HTERT RPE-1 (cell line): Measurements from ENCODE around the gene CSNK1A1.
"Not testable (repeated sequence)": the region's sequence is repeated elsewhere in the genome, so short reads cannot be mapped to it uniquely, and the experiment has no call there.

Experiments
- in situ Hi-C: fragments of 300-500 bp; cut with MboI; formaldehyde crosslinking; loops from 4 replicates; pipeline ENCODE4 v1.14.3; 2020; ENCODE audit warnings: low sequenced_read_pairs

CSNK1A1 gene

GRCh38 chr5:149551227-149552037 is at the start of gene CSNK1A1:
Gene CSNK1A1, minus strand, starts transcription at chr5:149551439. Its CDS starts 475 bp downstream, at chr5:149550964.
- in situ Hi-C loops = no loop called here

DNA sequence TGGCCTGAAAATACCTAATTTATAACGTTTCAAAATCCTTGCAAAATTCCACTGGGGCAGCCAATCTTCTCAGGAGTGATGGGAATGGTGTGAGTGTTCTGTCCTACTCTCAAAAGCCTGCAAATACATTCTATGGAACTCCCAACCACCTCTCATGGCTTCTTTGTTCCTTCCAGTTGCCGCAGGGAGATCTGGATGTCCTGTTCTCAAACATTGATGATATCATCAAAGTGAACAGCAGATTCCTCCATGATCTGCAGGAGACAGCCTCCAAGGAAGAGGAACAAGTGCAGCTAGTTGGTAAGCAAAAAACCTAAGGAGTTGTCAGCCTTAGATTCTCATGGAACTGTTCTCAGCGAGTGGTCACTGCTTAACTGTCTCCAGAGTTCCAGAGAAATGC is 49.7 kb upstream of the CSNK1A1 start:
- in situ Hi-C loops = no loop called here

DNA sequence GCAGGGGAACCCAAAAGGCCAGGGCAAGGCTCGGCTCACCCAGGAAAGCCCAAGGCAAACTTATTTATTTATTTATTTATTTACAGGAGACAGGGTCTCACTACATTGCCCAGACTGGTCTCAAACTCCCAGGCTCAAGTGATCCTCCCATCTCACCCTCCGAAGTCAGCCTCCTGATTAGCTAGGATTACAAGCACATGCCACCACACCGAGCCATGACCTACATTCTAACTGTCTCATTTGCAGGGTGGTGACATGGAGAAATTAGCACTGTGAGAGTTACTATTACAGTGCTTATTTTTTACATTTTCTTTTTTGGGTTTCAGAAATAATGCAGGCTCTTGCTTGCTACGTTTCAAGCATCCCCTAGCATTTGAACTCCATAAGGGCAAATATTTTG is 48.1 kb upstream of the CSNK1A1 start:
- in situ Hi-C loops = no loop called here

GRCh38 chr5:149598966-149599365 is 47.7 kb upstream of the CSNK1A1 start:
- in situ Hi-C loops = no loop called here

DNA sequence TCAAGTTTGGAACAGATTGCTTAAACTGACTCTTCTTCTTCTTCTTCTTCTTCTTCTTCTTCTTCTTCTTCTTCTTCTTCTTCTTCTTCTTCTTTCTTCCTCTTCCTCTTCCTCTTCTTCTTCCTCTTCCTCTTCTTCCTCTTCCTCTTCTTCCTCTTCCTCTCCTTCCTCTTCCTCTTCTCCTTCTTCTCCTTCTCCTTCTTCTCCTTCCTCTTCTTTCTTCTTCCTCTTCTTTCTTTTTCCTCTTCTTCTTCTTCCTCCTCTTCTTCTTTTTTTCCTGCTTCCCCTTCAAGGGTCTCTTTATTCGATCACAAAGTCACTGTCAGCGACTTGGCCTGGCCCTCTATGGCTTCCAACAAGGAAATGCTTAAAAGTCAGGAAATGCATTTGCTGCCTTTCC is 47.0 kb upstream of the CSNK1A1 start:
- in situ Hi-C loops = not testable (repeated sequence)

DNA sequence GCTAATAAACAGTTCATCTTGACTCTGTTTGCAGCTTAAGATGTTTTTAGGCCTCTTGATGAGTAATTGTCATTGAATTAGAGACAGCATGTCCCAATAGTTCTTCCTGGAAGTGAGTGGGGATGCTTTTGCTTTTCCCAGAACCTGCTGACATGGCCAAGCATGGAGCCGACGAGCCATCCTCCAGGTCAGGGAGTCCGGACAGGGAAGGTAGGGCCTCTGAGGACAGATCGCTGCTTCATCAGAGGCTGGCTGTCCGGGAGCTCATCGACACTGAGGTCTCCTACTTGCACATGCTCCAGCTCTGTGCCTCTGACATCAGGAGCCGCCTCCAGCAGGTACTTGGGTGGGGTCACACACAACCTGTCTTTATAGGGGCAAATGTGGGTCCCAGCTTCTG is 46.4 kb upstream of the CSNK1A1 start:
- in situ Hi-C loops = no loop called here

GRCh38 chr5:149596712-149597111 is 45.5 kb upstream of the CSNK1A1 start:
- in situ Hi-C loops = no loop called here

DNA sequence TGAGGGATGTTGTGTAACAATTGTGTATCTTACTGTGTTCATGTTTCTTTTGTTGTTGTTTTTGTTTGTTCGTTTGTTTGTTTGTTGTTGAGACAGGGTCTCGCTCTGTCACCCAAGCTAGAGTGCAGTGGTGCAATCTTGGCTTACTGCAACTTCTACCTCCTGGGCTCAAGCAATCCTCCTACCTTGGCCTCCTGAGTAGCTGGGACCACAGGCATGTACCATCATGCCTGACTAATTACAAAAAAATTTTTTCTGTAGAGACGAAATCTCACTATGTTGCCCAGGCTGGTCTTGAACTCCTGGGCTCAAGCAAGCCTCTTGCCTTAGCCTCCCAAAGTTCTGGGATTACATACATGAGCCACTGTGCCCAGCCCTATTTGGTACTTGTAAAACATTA is 43.9 kb upstream of the CSNK1A1 start:
- in situ Hi-C loops = not testable (repeated sequence)

DNA sequence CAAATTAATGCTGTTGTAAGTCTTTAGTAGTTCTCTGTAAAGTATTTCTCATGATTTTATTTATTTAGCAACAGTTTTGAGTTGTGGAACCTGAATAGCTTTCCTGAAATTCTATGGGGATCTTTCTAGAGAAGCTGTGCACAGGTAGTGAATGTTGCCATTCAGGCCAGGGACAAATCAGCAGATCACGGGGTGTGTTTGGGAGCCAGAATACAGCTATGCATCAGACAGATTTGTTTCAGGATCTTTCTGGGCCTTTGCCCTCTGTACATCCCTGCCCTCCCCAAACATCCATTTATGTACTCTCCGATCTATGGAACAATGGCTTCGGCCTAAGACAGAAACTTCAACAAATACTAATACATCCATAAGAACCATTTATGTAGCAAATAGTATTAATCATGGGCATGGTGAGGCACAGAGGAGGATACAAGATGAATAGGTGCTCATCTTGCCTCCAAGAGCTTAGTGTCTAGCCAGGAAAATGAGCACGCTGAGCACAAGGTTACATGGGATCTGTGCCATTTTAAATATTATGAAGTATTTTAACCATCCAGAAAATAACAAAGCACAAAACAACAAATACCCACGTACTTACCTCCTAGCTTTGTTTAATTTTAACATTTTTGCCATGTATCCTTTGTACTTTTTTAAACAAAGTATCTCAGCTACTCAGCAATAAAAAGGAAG is 43.1 kb upstream of the CSNK1A1 start:
- in situ Hi-C loops = no loop called here

GRCh38 chr5:149593370-149593769 is 42.1 kb upstream of the CSNK1A1 start:
- in situ Hi-C loops = no loop called here

DNA sequence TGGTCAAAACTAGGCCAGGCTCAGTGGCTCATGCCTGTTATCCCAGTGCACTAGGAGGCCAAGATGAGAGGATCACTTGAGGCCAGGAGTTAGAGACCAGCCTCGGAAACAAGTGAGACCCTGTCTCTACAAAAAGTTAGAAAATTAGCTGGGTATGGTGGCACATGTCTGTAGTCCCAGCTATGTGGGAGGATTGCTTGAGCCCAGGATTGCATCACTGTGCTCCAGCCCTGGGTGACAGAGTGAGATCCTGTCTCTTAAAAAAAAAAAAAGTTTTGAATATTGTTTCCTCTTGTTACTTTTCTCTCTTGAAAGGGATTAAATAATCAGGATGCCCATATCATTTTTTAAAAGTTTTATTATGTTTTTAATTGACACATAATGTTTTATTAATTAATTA is 37.7 kb upstream of the CSNK1A1 start:
- in situ Hi-C loops = no loop called here

- in situ Hi-C loops = no loop called here
Observed at GRCh38 chr5:149586708-149587318, 35.6 kb upstream of the CSNK1A1 start.

- in situ Hi-C loops = no loop called here
Observed at GRCh38 chr5:149585910-149586309, 34.7 kb upstream of the CSNK1A1 start.

- in situ Hi-C loops = no loop called here
Observed at GRCh38 chr5:149584121-149584520, 32.9 kb upstream of the CSNK1A1 start.

DNA sequence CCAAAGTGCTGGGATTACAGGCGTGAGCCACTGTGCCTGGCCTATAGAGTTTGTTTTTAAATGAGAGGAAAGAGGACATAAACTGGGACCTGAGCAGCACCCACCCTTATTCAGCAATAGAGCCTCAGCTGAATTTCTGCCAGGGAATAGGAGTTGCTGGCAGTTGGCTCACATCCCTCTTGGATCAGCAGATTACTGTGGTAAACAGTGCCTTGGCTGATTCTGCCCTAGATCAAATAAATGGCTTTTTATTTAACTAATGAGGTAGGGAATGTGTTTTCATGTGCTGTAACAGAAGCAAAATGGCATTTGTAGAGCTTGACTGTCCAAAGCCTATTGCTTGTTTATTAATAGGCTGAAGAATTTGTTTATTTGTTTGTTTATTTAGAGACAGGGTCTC is 32.2 kb upstream of the CSNK1A1 start:
- in situ Hi-C loops = no loop called here

DNA sequence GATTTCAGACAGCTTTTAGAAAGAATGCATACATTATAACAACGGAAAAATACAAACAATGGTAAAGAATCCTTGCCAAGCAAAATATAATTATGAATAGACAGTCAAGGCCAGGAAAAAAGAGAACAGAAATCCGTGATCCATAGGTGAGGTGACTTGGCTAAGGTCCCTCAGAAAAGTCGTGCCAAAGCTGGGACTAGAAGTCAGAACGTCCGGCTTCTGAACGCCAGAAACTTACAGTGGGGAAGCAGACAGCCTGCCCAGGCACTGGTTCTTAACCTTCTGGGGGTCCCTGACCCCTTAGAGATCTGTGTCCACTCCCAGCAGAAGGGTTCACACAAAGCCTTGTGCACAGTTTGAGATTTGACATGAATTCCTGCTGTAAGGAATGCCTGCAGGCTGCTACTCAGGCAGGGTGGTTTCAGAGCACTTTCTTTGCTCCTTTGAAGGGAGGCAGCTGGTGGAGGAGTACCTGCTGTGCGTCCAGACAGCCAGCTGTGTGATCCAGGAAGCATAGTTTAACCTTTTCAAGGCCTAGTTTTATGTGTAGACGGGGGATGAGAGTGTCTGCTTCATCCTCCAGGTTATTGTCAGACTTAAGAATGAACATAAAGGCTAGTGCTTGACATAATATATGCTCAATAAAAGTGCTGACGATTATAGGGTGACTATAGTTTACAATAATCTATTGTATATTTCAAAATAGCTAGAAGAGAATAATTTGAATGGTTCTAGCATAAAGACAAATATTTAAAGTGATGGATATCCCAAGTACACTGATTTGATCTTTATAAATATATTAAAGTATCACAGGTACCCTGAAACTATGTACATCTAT is 30.9 kb upstream of the CSNK1A1 start:
- in situ Hi-C loops = no loop called here

- in situ Hi-C loops = no loop called here
Observed at GRCh38 chr5:149581192-149581861, 30.1 kb upstream of the CSNK1A1 start, which contains the start of gene ARHGEF37. Gene ARHGEF37, plus strand, starts transcription at chr5:149581498. Its CDS starts 16,272 bp downstream, at chr5:149597770.

GRCh38 chr5:149580808-149581191 is 29.6 kb upstream of the CSNK1A1 start:
- in situ Hi-C loops = no loop called here

DNA sequence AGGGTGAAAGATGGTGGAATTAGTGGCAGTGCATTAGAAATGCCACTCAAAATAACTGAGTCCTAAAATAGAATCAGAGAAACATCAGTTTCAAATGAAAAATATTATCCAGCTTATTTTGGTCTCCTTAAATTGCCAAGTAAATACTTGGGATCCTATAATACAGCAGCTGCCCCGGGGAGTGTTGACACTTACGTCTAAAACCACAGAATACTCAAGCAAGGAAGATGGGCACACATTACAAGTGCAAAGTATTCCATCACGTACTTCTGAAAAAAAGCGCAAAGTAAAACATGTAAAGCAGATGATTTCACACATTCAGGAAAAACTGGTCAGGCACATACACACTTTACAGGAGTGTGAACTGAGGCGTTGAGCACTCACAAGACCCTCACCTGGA is 27.7 kb upstream of the CSNK1A1 start:
- in situ Hi-C loops = no loop called here

- in situ Hi-C loops = no loop called here
Observed at GRCh38 chr5:149576021-149576420, 24.8 kb upstream of the CSNK1A1 start.
